Small intestine (tissue), 7 donors: Measurements from ENCODE around the gene BRS3. TPM values are rescaled to one million over a fixed set of nuclear protein-coding genes. Genes with fewer than 3 reads are reported as not detected.

ENCODE experiments used
- DNase-seq, 2 donors: peaks; one replicate each; pipeline versions ENCODE4 v3.0.0 to v3.0.0-alpha.2; 2013
- FAIRE-seq: peaks from 2 replicates; lab custom pipeline; 2012; peaks lifted over from hg19 to GRCh38; lab: Jason Lieb, UNC
- H3K27ac ChIP-seq, 3 donors: one replicate each; pipeline ENCODE4 v1.5.1; 2013; ENCODE audit warnings: low read length in 2 of 3, mild to moderate bottlenecking in 2 of 3, control low read depth in 1 of 3, inconsistent platforms in 1 of 3, low read depth in 1 of 3, moderate library complexity in 1 of 3
- H3K27me3 ChIP-seq, 3 donors: one replicate each; pipeline ENCODE4 v1.6.1; 2013; ENCODE audit warnings: low read length in 3 of 3, inconsistent platforms in 1 of 3; ENCODE audit not compliant: control insufficient read depth in 3 of 3, insufficient read depth in 3 of 3
- H3K36me3 ChIP-seq, 3 donors: one replicate each; pipeline ENCODE4 v1.6.1; 2013; ENCODE audit warnings: low read length in 3 of 3, inconsistent platforms in 1 of 3, low read depth in 1 of 3, mild to moderate bottlenecking in 1 of 3, moderate library complexity in 1 of 3; ENCODE audit not compliant: control insufficient read depth in 3 of 3, insufficient read depth in 2 of 3
- H3K4me1 ChIP-seq, 3 donors: one replicate each; pipeline ENCODE4 v1.6.1; 2013; ENCODE audit warnings: low read length in 2 of 3, inconsistent platforms in 1 of 3, low read depth in 1 of 3, mild to moderate bottlenecking in 1 of 3, moderate library complexity in 1 of 3; ENCODE audit not compliant: control insufficient read depth in 3 of 3, insufficient read depth in 2 of 3
- H3K4me3 ChIP-seq, 3 donors: one replicate each; pipeline ENCODE4 v1.5.1; 2013; ENCODE audit warnings: low read length in 3 of 3, control low read depth in 1 of 3, inconsistent platforms in 1 of 3, low read depth in 1 of 3, mild to moderate bottlenecking in 1 of 3, moderate library complexity in 1 of 3
- H3K9me3 ChIP-seq, 2 donors: one replicate each; pipeline ENCODE4 v1.6.1; 2013; ENCODE audit warnings: low read depth in 1 of 2, low read length in 1 of 2; ENCODE audit not compliant: control insufficient read depth in 2 of 2, insufficient read depth in 1 of 2
- WGBS, 3 donors: extraction: QIAGEN DNeasy Blood & Tissue Kit; methylation state at CpG; one replicate each; pipeline ENCODE4 v1.1.7; 2013; 5-methylcytosine and 5-hydroxymethylcytosine counted together
- polyA plus RNA-seq, 4 donors: library from polyadenylated mRNA; stranded (reverse) in 3 of 4; unstranded in 1 of 4; fragments of 200-250 nt in 3 of 4; fragments of 120-200 nt in 1 of 4; gene quantifications; one replicate each; pipeline versions ENCODE4 v1.2.1 to v1.2.3, GENCODE V29; 2013
- donor health status: healthy with polysubstance abuse.
- donor health status: control.
- donor health status: control.
- donor health status: Bipolar disorder and iron deficiency.
- donor health status: healthy.

BRS3 gene
- polyA plus RNA-seq, 4 donors = not detected

- WGBS, 3 donors = 50 to 75% (median 66%) methylated on average over 3 of the region's 3 CpGs
- no peak for DNase-seq
- Histone ChIP-seq H3K27ac (no peak overlapping the region), H3K9me3 (no peaks in the 10 kb centered on the region), H3K4me3 (no peak overlapping the region), H3K36me3 (no peaks in the 10 kb centered on the region), H3K27me3 (no peaks in the 10 kb centered on the region), H3K4me1 (no peaks in the 10 kb centered on the region)
- FAIRE-seq = no peak
These were observed 12.5 kb upstream of the BRS3 start for GRCh38 chrX:136475236-136475635.

- no peak for FAIRE-seq
- WGBS, 3 donors = 73 to 89% (median 79%) methylated on average over 2 of the region's 2 CpGs
These were observed 11.2 kb upstream of the BRS3 start for GRCh38 chrX:136476501-136476900.

GRCh38 chrX:136477026-136477425 is 10.7 kb upstream of the BRS3 start:
- H3K9me3 ChIP-seq = no peaks in the 10 kb centered on the region
- no peaks in the 10 kb centered on the region for H3K4me1 ChIP-seq
- H3K4me3 ChIP-seq = no peak overlapping the region
- WGBS, 3 donors = 62 to 79% (median 75%) methylated on average over 2 of the region's 2 CpGs
- no peaks in the 10 kb centered on the region for H3K27me3 ChIP-seq
- H3K36me3 ChIP-seq = no peaks in the 10 kb centered on the region
- no peak for DNase-seq
- no peak overlapping the region for H3K27ac ChIP-seq
- FAIRE-seq = no peak

More at GRCh38 chrX:136476501-136476900, 11.2 kb upstream of the BRS3 start:
- Histone ChIP-seq H3K4me3 (no peak overlapping the region), H3K36me3 (no peaks in the 10 kb centered on the region), H3K4me1 (no peaks in the 10 kb centered on the region), H3K27me3 (no peaks in the 10 kb centered on the region), H3K27ac (no peak overlapping the region), H3K9me3 (no peaks in the 10 kb centered on the region)
- DNase-seq = no peak

GRCh38 chrX:136480383-136480782 is 7.4 kb upstream of the BRS3 start:
- FAIRE-seq = no peak
- Histone ChIP-seq H3K27ac (no peak overlapping the region), H3K4me3 (no peak overlapping the region), H3K9me3 (no peaks in the 10 kb centered on the region), H3K27me3 (no peaks in the 10 kb centered on the region), H3K4me1 (no peaks in the 10 kb centered on the region), H3K36me3 (no peaks in the 10 kb centered on the region)
- 31 to 43% (median 36%) methylated on average over 4 of the region's 4 CpGs for WGBS, 3 donors
- no peak for DNase-seq

- no peaks in the 10 kb centered on the region for H3K9me3 ChIP-seq
- no peaks in the 10 kb centered on the region for H3K4me1 ChIP-seq
- no peak for DNase-seq
- peaks cover 0 to 1% (median 0%) of the 10 kb centered on the region in 3 donors for H3K27me3 ChIP-seq
- H3K36me3 ChIP-seq = no peaks in the 10 kb centered on the region
- no peak overlapping the region for H3K4me3 ChIP-seq
- no peak overlapping the region for H3K27ac ChIP-seq
- no peak for FAIRE-seq
- WGBS, 3 donors = 42 to 54% (median 45%) methylated on average over 5 of the region's 5 CpGs
These were observed 959 bp downstream of the BRS3 start for GRCh38 chrX:136488706-136489105.

GRCh38 chrX:136491832-136492231 is 4.1 kb downstream of the BRS3 start:
- FAIRE-seq (no peak), DNase-seq (no peak)
- H3K27ac ChIP-seq = no peak overlapping the region
- 66 to 75% (median 67%) methylated on average over 6 of the region's 6 CpGs for WGBS, 3 donors
- H3K27me3 ChIP-seq = peaks cover 0 to 1% (median 0%) of the 10 kb centered on the region in 3 donors
- no peaks in the 10 kb centered on the region for H3K36me3 ChIP-seq
- H3K4me3 ChIP-seq = no peak overlapping the region
- peaks cover 0 to 4% (median 0%) of the 10 kb centered on the region in 3 donors for H3K4me1 ChIP-seq
- no peaks in the 10 kb centered on the region for H3K9me3 ChIP-seq

GRCh38 chrX:136493011-136493410 is 5.3 kb downstream of the BRS3 start:
- H3K4me1 ChIP-seq = peaks cover 0 to 4% (median 0%) of the 10 kb centered on the region in 3 donors
- no peaks in the 10 kb centered on the region for H3K9me3 ChIP-seq
- DNase-seq (no peak), FAIRE-seq (no peak)
- H3K36me3 ChIP-seq = no peaks in the 10 kb centered on the region
- no peak overlapping the region for H3K27ac ChIP-seq
- WGBS, 3 donors = 20 to 77% (median 35%) methylated on average over 1 of the region's 1 CpG
- no peak overlapping the region for H3K4me3 ChIP-seq
- H3K27me3 ChIP-seq = no peaks in the 10 kb centered on the region

- FAIRE-seq (no peak), DNase-seq (no peak)
- Histone ChIP-seq H3K4me1 (peaks cover 0 to 4% (median 0%) of the 10 kb centered on the region in 3 donors), H3K4me3 (no peak overlapping the region), H3K27me3 (no peaks in the 10 kb centered on the region), H3K36me3 (no peaks in the 10 kb centered on the region), H3K27ac (no peak overlapping the region), H3K9me3 (no peaks in the 10 kb centered on the region)
- WGBS, 3 donors = 70 to 81% (median 75%) methylated on average over 4 of the region's 4 CpGs
These were observed 7.3 kb downstream of the BRS3 start for GRCh38 chrX:136495043-136495442.

GRCh38 chrX:136496186-136496763 is 8.5 kb downstream of the BRS3 start:
- 2 to 53% (median 7%) methylated on average over 13 of the region's 13 CpGs for WGBS, 3 donors
- H3K4me3 ChIP-seq = peak overlapping the region; percentile 50 to 78 (median 53)
- H3K27ac ChIP-seq = peak overlapping the region; percentile 83 to 99 (median 98)
- DNase-seq (no peak), FAIRE-seq (no peak)
- H3K4me1 ChIP-seq = peaks cover 0 to 4% (median 0%) of the 10 kb centered on the region in 3 donors
- H3K36me3 ChIP-seq = no peaks in the 10 kb centered on the region
- H3K9me3 ChIP-seq = no peaks in the 10 kb centered on the region
- H3K27me3 ChIP-seq = no peaks in the 10 kb centered on the region
